Mesodermal cell (in vitro differentiated cells): ENCODE measurements around the gene ADAMTS8.

ENCODE experiments used
- H3K27ac ChIP-seq: 2 replicates; pipeline ENCODE4 v1.7.0; 2013; ENCODE audit warnings: mild to moderate bottlenecking, low read depth, low read length, moderate library complexity; ENCODE audit not compliant: severe bottlenecking
- H3K36me3 ChIP-seq: 2 replicates; pipeline ENCODE4 v1.7.1; 2013; ENCODE audit warnings: mild to moderate bottlenecking, low read length, moderate library complexity; ENCODE audit not compliant: control insufficient read depth, insufficient read depth
- H3K4me1 ChIP-seq: one replicate; pipeline ENCODE4 v1.7.1; 2013; ENCODE audit warnings: mild to moderate bottlenecking, low read length; ENCODE audit not compliant: insufficient read depth, control insufficient read depth, poor library complexity, severe bottlenecking
- H3K4me3 ChIP-seq: 2 replicates; pipeline ENCODE4 v1.7.0; 2013; ENCODE audit warnings: low read length, control low read depth, mild to moderate bottlenecking; ENCODE audit not compliant: insufficient read depth, poor library complexity, severe bottlenecking; ENCODE audit errors: extremely low read depth
- H3K9me3 ChIP-seq: 2 replicates; pipeline ENCODE4 v1.7.1; 2013; ENCODE audit warnings: mild to moderate bottlenecking, low read length, moderate library complexity; ENCODE audit not compliant: control insufficient read depth

ADAMTS8 gene

DNA sequence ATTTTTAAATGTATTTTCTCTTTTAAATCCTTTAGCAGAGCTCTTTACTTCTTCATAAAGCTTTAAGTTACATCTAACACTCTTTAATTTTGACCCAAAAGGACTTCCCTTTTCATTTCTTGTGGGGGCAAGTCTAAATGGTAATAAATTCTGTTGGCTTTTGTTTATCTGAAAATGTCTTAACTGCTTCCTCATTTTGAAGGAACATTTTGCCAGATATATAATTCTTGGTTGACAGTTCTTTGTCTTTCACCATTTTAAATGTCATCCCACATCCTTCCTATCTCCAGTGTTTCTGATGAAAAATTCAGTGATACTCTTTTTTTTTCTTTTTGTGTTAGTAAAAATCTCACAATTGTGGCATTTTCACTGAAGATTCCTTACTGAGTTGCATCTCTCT is 69.0 kb downstream of the ADAMTS8 start:
- no peak overlapping the region for H3K4me3 ChIP-seq

DNA sequence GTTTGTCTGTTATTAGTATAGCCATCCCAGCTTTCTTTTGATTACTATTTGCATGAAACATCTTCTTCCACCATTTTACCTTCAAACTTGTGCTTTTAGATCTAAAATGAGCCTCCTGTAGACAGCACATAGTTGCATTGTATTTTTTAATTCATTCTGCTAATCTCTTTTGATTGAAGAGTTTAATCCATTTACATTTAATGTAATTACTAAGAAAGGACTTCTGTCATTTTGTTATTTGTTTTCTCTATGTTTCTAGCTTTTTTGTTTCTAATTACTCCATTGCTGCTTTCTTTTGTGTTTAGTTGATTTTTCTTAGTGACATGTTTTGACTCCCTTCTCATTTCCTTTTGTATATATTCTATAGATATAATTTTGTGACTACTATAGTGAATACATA is 70.0 kb downstream of the ADAMTS8 start:
- Histone ChIP-seq H3K36me3 (no peaks in the 10 kb centered on the region), H3K4me1 (no peaks in the 10 kb centered on the region), H3K9me3 (peaks cover 9% of the 10 kb centered on the region), H3K27ac (no peak overlapping the region), H3K4me3 (no peak overlapping the region)

More for the DNA sequence above, 69.0 kb downstream of the ADAMTS8 start:
- Histone ChIP-seq H3K36me3 (no peaks in the 10 kb centered on the region), H3K27ac (no peak overlapping the region), H3K4me1 (no peaks in the 10 kb centered on the region), H3K9me3 (peaks cover 4% of the 10 kb centered on the region)
